ENCODE measurements around the gene C2orf69.

DNA sequence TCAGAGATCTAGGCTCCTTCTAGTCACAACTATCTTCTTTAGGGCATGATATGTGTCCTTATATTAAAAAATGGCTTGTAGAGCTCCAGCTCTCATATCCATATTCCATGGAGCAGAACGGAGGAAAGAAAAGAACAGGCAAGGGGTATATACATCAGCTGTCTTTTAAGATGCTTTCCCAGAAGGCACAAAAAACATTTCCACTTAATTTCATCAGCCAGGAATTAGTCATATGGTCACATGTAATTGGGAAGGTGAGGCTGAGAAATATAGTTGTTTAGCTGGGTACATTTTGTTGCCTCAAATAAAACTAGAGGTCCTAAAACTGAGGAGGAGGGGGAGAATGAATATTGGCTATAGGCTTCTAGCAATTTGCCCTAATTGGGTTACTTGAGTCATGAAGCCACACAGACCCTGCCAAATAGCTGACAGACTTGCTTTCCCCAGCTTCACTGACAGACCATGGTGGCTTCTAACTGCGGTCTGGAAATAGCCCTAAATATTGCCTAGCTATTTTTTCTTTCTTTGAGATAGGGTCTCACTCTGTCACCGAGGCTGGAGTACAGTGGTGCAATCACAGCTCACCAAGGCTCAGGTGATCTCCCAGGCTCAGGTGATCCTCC lies 64.3 kb downstream of the C2orf69 start:
- no peak for TF ChIP-seq ZFX (IDR thresholded peaks at IDR 0.05)
- TF ChIP-seq, protein P1, sequence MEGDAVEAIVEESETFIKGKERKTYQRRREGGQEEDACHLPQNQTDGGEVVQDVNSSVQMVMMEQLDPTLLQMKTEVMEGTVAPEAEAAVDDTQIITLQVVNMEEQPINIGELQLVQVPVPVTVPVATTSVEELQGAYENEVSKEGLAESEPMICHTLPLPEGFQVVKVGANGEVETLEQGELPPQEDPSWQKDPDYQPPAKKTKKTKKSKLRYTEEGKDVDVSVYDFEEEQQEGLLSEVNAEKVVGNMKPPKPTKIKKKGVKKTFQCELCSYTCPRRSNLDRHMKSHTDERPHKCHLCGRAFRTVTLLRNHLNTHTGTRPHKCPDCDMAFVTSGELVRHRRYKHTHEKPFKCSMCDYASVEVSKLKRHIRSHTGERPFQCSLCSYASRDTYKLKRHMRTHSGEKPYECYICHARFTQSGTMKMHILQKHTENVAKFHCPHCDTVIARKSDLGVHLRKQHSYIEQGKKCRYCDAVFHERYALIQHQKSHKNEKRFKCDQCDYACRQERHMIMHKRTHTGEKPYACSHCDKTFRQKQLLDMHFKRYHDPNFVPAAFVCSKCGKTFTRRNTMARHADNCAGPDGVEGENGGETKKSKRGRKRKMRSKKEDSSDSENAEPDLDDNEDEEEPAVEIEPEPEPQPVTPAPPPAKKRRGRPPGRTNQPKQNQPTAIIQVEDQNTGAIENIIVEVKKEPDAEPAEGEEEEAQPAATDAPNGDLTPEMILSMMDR (conservative IDR thresholded peaks at IDR 0.05) = no peak

All from C4-2B (cell line).